Endothelial cell of umbilical vein (primary cell): ENCODE data around the gene DDX31. TPM values are rescaled to one million over a fixed set of nuclear protein-coding genes. Genes with fewer than 3 reads are reported as not detected.

ENCODE experiments used
- BruUV-seq: library from RNA; stranded (reverse); fragments of 400-500 nt; replicated peaks from 2 replicates; lab custom pipeline; 2021; lab: Mats Ljungman, UMichigan
- CTCF ChIA-PET: fragments of 300-600, 350-600 bp; sonication (Branson Sonifier 250); formaldehyde crosslinking; loops from one replicate; lab custom pipeline; 2021; ENCODE audit warnings: antibody characterized with exemption, inconsistent platforms; lab: Charles Lee
- POLR2A ChIA-PET: fragments of 300-600, 350-600 bp; sonication (Branson Sonifier 250); formaldehyde crosslinking; loops from one replicate; lab custom pipeline; 2021; ENCODE audit warnings: antibody characterized with exemption, inconsistent platforms; lab: Charles Lee
- DNase-seq: peaks from one replicate; pipeline ENCODE4 v3.0.0-alpha.2; 2011; ENCODE audit warnings: low read depth, low spot score
- FAIRE-seq: peaks from 2 replicates; lab custom pipeline; 2011; peaks lifted over from hg19 to GRCh38; lab: Jason Lieb, UNC
- H2AFZ ChIP-seq: 2 replicates; pipeline ENCODE4 v1.6.0; 2012; ENCODE audit warnings: low read depth, low read length, control low read depth, inconsistent platforms
- H3K27ac ChIP-seq: 2 replicates; pipeline ENCODE4 v1.5.1; 2011; ENCODE audit warnings: low read depth, mild to moderate bottlenecking, control low read depth, low read length, moderate library complexity; ENCODE audit not compliant: insufficient read depth
- H3K27me3 ChIP-seq, 2 experiments: 2 replicates each; pipeline versions ENCODE4 v1.6.0 to v1.6.1; 2011; ENCODE audit warnings: low read length in 2 of 2, mixed read lengths in 1 of 2; ENCODE audit not compliant: control insufficient read depth in 2 of 2, insufficient read depth in 2 of 2
- H3K36me3 ChIP-seq, 2 experiments: 2 replicates in 1 of 2; 3 replicates in 1 of 2; pipeline ENCODE4 v1.5.1; 2011; ENCODE audit warnings: low read length in 2 of 2, mild to moderate bottlenecking in 1 of 2, moderate library complexity in 1 of 2; ENCODE audit not compliant: control insufficient read depth in 2 of 2, insufficient read depth in 2 of 2; ENCODE audit errors: extremely low read depth in 1 of 2
- H3K4me1 ChIP-seq: 3 replicates; pipeline ENCODE4 v1.5.1; 2011; ENCODE audit warnings: mild to moderate bottlenecking, low read length; ENCODE audit not compliant: control insufficient read depth, insufficient read depth; ENCODE audit errors: extremely low read depth
- H3K4me2 ChIP-seq: 2 replicates; pipeline ENCODE4 v1.6.1; 2011; ENCODE audit warnings: low read length, control low read depth, mixed read lengths; ENCODE audit not compliant: insufficient read depth
- H3K4me3 ChIP-seq, 3 experiments: fragments of 200-600 bp in 1 of 3; sonication (generic), shearing (Covaris generic) in 1 of 3; replicated peaks in 1 of 3; 2 replicates each; pipeline ENCODE4 v1.5.1; 2011 to 2016; ENCODE audit warnings: control low read depth in 3 of 3, low read length in 3 of 3, mild to moderate bottlenecking in 2 of 3, inconsistent platforms in 1 of 3, low read depth in 1 of 3, moderate library complexity in 1 of 3; ENCODE audit not compliant: insufficient read depth in 1 of 3
- H3K79me2 ChIP-seq: 2 replicates; pipeline ENCODE4 v1.6.0; 2012; ENCODE audit warnings: low read length, inconsistent platforms; ENCODE audit not compliant: control insufficient read depth, insufficient read depth
- H3K9ac ChIP-seq: replicated peaks from 2 replicates; pipeline ENCODE3; 2011; ENCODE audit warnings: low read length, control low read depth; ENCODE audit not compliant: insufficient read depth; ENCODE audit errors: extremely low read depth
- H3K9me1 ChIP-seq: replicated peaks from 3 replicates; pipeline ENCODE4 v1.6.0; 2011; ENCODE audit warnings: mild to moderate bottlenecking, low read length; ENCODE audit not compliant: control insufficient read depth, insufficient read depth; ENCODE audit errors: extremely low read depth
- H3K9me3 ChIP-seq: replicated peaks from 2 replicates; pipeline ENCODE4 v1.5.1; 2012; ENCODE audit warnings: low read length, inconsistent platforms; ENCODE audit not compliant: control insufficient read depth, insufficient read depth
- H4K20me1 ChIP-seq: replicated peaks from 2 replicates; pipeline ENCODE3; 2011; ENCODE audit warnings: mild to moderate bottlenecking, low read length; ENCODE audit not compliant: control insufficient read depth, insufficient read depth; ENCODE audit errors: extremely low read depth
- FOS ChIP-seq: IDR thresholded peaks from 2 replicates; pipeline ENCODE4 v1.6.1; 2011; ENCODE audit warnings: mild to moderate bottlenecking, low read length, moderate library complexity, borderline replicate concordance; ENCODE audit not compliant: insufficient read depth
- GATA2 ChIP-seq: IDR thresholded peaks from 2 replicates; pipeline ENCODE4 v1.7.0; 2011; ENCODE audit warnings: low read depth, mild to moderate bottlenecking, moderate library complexity, mixed read lengths, low read length; ENCODE audit not compliant: insufficient read length, insufficient read depth
- JUN ChIP-seq: IDR thresholded peaks from 2 replicates; pipeline ENCODE4 v1.6.1; 2011; ENCODE audit warnings: borderline replicate concordance, low read depth; ENCODE audit not compliant: insufficient read length, insufficient read depth
- dilution Hi-C: fragments of 300-500 bp; cut with MboI; formaldehyde crosslinking; loops from one replicate; pipeline ENCODE4 v1.15.0; 2019; ENCODE audit warnings: low sequenced_read_pairs; ENCODE audit not compliant: extremely low pct_ligation_motif_present
- intact Hi-C: fragments of 100-400 bp; cut with micrococcal nuclease; formaldehyde crosslinking; loops from one replicate; pipeline ENCODE4 v1.10.0; 2022
- polyA plus RNA-seq, 4 experiments: library from polyadenylated mRNA; depleted of rRNA in 3 of 4; stranded (reverse) in 3 of 4; unstranded in 1 of 4; fragments of >200 nt; gene quantifications; 2 replicates each; pipeline versions ENCODE4 v1.2.1 to v1.2.3, GENCODE V29; 2011 to 2012; ENCODE audit warnings: missing spikeins in 1 of 4
- total RNA-seq: library from RNA; stranded (reverse); gene quantifications from 2 replicates; pipeline ENCODE4 v1.2.3, GENCODE V29; 2021

Gene DDX31
- total and polyA plus RNA-seq, 2 donors (not counting 3 experiments of a cell fraction or from before 2014, with no cell fraction given), result 8.0 to 16.3 TPM

- no peaks in the 10 kb centered on the region for H3K4me1 ChIP-seq
- no peaks in the 10 kb centered on the region for H3K79me2 ChIP-seq
- no peaks in the 10 kb centered on the region for H4K20me1 ChIP-seq
- DNase-seq (no peak), FAIRE-seq (no peak)
- no peaks in the 10 kb centered on the region for H3K9me1 ChIP-seq
- H3K4me2 ChIP-seq, result no peak overlapping the region
- no peak overlapping the region for H3K27ac ChIP-seq
- CTCF ChIA-PET, result no interaction called here
- dilution Hi-C loops (no loop called here), intact Hi-C loops (no loop called here)
- H3K36me3 ChIP-seq, result peaks cover 15 to 26% of the 10 kb centered on the region in 2 experiments
- POLR2A ChIA-PET, result no interaction called here
- TF ChIP-seq FOS (no peak), GATA2 (no peak), JUN (no peak)
- H3K9ac ChIP-seq, result no peak overlapping the region
- H3K9me3 ChIP-seq, result no peaks in the 10 kb centered on the region
- no peak overlapping the region for H3K4me3 ChIP-seq
- BruUV-seq, result no TSS peak
- H3K27me3 ChIP-seq, result no peaks in the 10 kb centered on the region
- no peak overlapping the region for H2AFZ ChIP-seq
Measured at GRCh38 chr9:132647355-132647754, 22.4 kb downstream of the DDX31 start.

GRCh38 chr9:132646726-132647125 lies 23.1 kb downstream of the DDX31 start:
- POLR2A ChIA-PET, result no interaction called here

More at GRCh38 chr9:132646726-132647125, 23.1 kb downstream of the DDX31 start:
- H3K9me1 ChIP-seq, result no peaks in the 10 kb centered on the region
- no peak overlapping the region for H3K4me3 ChIP-seq
- CTCF ChIA-PET, result no interaction called here
- peaks cover 15 to 23% of the 10 kb centered on the region in 2 experiments for H3K36me3 ChIP-seq
- H3K27ac ChIP-seq, result no peak overlapping the region
- H3K79me2 ChIP-seq, result no peaks in the 10 kb centered on the region
- H4K20me1 ChIP-seq, result no peaks in the 10 kb centered on the region
- DNase-seq (no peak), FAIRE-seq (no peak)
- no peaks in the 10 kb centered on the region for H3K4me1 ChIP-seq
- no peak overlapping the region for H2AFZ ChIP-seq
- no peaks in the 10 kb centered on the region for H3K9me3 ChIP-seq
- dilution Hi-C loops (no loop called here), intact Hi-C loops (no loop called here)
- no peak overlapping the region for H3K9ac ChIP-seq
- no peaks in the 10 kb centered on the region for H3K27me3 ChIP-seq
- no TSS peak for BruUV-seq
- TF ChIP-seq GATA2, result no peak
- no peak for TF ChIP-seq JUN
- H3K4me2 ChIP-seq, result no peak overlapping the region
